HEK293 (cell line): Measurements from ENCODE around the gene WDR47.

Experiments used
- KLF16 ChIP-seq: fragments of 450-650 bp; formaldehyde crosslinking; IDR thresholded peaks from 2 replicates; pipeline ENCODE4 v1.5.1; 2017; ENCODE audit warnings: missing biosample characterization, missing genetic modification characterization
- SCRT1 ChIP-seq: fragments of 450-650 bp; formaldehyde crosslinking; IDR thresholded peaks from 2 replicates; pipeline ENCODE4 v1.5.1; 2016; ENCODE audit warnings: missing biosample characterization, missing genetic modification characterization, borderline replicate concordance
- SP3 ChIP-seq: fragments of 450-650 bp; formaldehyde crosslinking; IDR thresholded peaks from 2 replicates; pipeline ENCODE4 v1.5.1; 2016; ENCODE audit warnings: missing biosample characterization, missing genetic modification characterization
- WT1 ChIP-seq: fragments of 450-650 bp; formaldehyde crosslinking; IDR thresholded peaks from 2 replicates; pipeline ENCODE4 v1.5.1; 2016; ENCODE audit warnings: missing biosample characterization, missing genetic modification characterization
- YY2 ChIP-seq: fragments of 450-650 bp; formaldehyde crosslinking; IDR thresholded peaks from 2 replicates; pipeline ENCODE4 v1.5.1; 2016; ENCODE audit warnings: missing biosample characterization, missing genetic modification characterization
- ZBTB20 ChIP-seq: fragments of 450-650 bp; formaldehyde crosslinking; IDR thresholded peaks from 2 replicates; pipeline ENCODE4 v1.5.1; 2016; ENCODE audit warnings: missing biosample characterization, missing genetic modification characterization
- ZFP37 ChIP-seq: fragments of 450-650 bp; formaldehyde crosslinking; IDR thresholded peaks from 2 replicates; pipeline ENCODE4 v1.5.1; 2016; ENCODE audit warnings: missing biosample characterization, missing genetic modification characterization
- ZFP69B ChIP-seq: fragments of 450-650 bp; formaldehyde crosslinking; IDR thresholded peaks from 2 replicates; pipeline ENCODE4 v1.5.1; 2016; ENCODE audit warnings: missing biosample characterization, missing genetic modification characterization
- ZNF140 ChIP-seq: fragments of 450-650 bp; formaldehyde crosslinking; IDR thresholded peaks from 2 replicates; pipeline ENCODE4 v1.5.1; 2016; ENCODE audit warnings: missing biosample characterization, missing genetic modification characterization
- ZNF202 ChIP-seq: fragments of 450-650 bp; formaldehyde crosslinking; IDR thresholded peaks from 2 replicates; pipeline ENCODE4 v1.5.1; 2016; ENCODE audit warnings: missing biosample characterization, missing genetic modification characterization, borderline replicate concordance
- ZNF211 ChIP-seq: fragments of 450-650 bp; formaldehyde crosslinking; IDR thresholded peaks from 2 replicates; pipeline ENCODE4 v1.5.1; 2016; ENCODE audit warnings: low read depth, missing biosample characterization, missing genetic modification characterization
- ZNF324 ChIP-seq: fragments of 450-650 bp; formaldehyde crosslinking; IDR thresholded peaks from 2 replicates; pipeline ENCODE4 v1.5.1; 2016; ENCODE audit warnings: missing biosample characterization, missing genetic modification characterization
- ZNF341 ChIP-seq: fragments of 450-650 bp; formaldehyde crosslinking; IDR thresholded peaks from 2 replicates; pipeline ENCODE4; 2016; ENCODE audit warnings: low read depth, missing biosample characterization, missing genetic modification characterization
- ZNF366 ChIP-seq: fragments of 450-650 bp; formaldehyde crosslinking; conservative IDR thresholded peaks from 2 replicates; pipeline ENCODE4 v1.5.1; 2016; ENCODE audit warnings: missing biosample characterization, missing genetic modification characterization
- ZNF514 ChIP-seq: fragments of 450-650 bp; formaldehyde crosslinking; IDR thresholded peaks from 2 replicates; pipeline ENCODE4 v1.5.1; 2016; ENCODE audit warnings: missing biosample characterization, missing genetic modification characterization
- ZNF624 ChIP-seq: fragments of 450-650 bp; formaldehyde crosslinking; IDR thresholded peaks from 2 replicates; pipeline ENCODE4 v1.5.1; 2017; ENCODE audit warnings: missing biosample characterization, missing genetic modification characterization
- ZNF629 ChIP-seq: fragments of 450-650 bp; formaldehyde crosslinking; IDR thresholded peaks from 2 replicates; pipeline ENCODE4 v1.5.1; 2017; ENCODE audit warnings: missing biosample characterization, missing genetic modification characterization
- ZNF701 ChIP-seq: fragments of 450-650 bp; formaldehyde crosslinking; IDR thresholded peaks from 2 replicates; pipeline ENCODE4 v1.5.1; 2016; ENCODE audit warnings: missing biosample characterization, missing genetic modification characterization
- ZNF76 ChIP-seq: fragments of 450-650 bp; formaldehyde crosslinking; IDR thresholded peaks from 2 replicates; pipeline ENCODE4; 2016; ENCODE audit warnings: low read depth, missing biosample characterization, missing genetic modification characterization, borderline replicate concordance
- ZXDB ChIP-seq: fragments of 450-650 bp; formaldehyde crosslinking; IDR thresholded peaks from 2 replicates; pipeline ENCODE4 v1.5.1; 2016; ENCODE audit warnings: missing biosample characterization, missing genetic modification characterization
- TF ChIP-seq, protein P1 (sequence below): fragments of 450-650 bp; formaldehyde crosslinking; IDR thresholded peaks from 2 replicates; pipeline ENCODE4 v1.5.1; 2017; ENCODE audit warnings: missing biosample characterization, missing genetic modification characterization
- TF ChIP-seq, protein P2 (sequence below): fragments of 450-650 bp; formaldehyde crosslinking; IDR thresholded peaks from 2 replicates; pipeline ENCODE4 v1.5.1; 2016; ENCODE audit warnings: missing biosample characterization, missing genetic modification characterization, borderline replicate concordance
- TF ChIP-seq, protein P3 (sequence below): fragments of 450-650 bp; formaldehyde crosslinking; IDR thresholded peaks from 2 replicates; pipeline ENCODE4 v1.5.1; 2017; ENCODE audit warnings: missing biosample characterization, missing genetic modification characterization
- TF ChIP-seq, protein P4 (sequence below): fragments of 450-650 bp; formaldehyde crosslinking; conservative IDR thresholded peaks from 2 replicates; pipeline ENCODE4 v1.5.1; 2016; ENCODE audit warnings: low read depth, missing biosample characterization, missing genetic modification characterization
- TF ChIP-seq, protein P5 (sequence below): fragments of 450-650 bp; formaldehyde crosslinking; IDR thresholded peaks from 2 replicates; pipeline ENCODE4 v1.5.1; 2016; ENCODE audit warnings: missing biosample characterization, missing genetic modification characterization
- TF ChIP-seq, protein P6 (sequence below): fragments of 450-650 bp; formaldehyde crosslinking; IDR thresholded peaks from 2 replicates; pipeline ENCODE4 v1.5.1; 2016; ENCODE audit warnings: missing biosample characterization, missing genetic modification characterization

WDR47 gene

DNA sequence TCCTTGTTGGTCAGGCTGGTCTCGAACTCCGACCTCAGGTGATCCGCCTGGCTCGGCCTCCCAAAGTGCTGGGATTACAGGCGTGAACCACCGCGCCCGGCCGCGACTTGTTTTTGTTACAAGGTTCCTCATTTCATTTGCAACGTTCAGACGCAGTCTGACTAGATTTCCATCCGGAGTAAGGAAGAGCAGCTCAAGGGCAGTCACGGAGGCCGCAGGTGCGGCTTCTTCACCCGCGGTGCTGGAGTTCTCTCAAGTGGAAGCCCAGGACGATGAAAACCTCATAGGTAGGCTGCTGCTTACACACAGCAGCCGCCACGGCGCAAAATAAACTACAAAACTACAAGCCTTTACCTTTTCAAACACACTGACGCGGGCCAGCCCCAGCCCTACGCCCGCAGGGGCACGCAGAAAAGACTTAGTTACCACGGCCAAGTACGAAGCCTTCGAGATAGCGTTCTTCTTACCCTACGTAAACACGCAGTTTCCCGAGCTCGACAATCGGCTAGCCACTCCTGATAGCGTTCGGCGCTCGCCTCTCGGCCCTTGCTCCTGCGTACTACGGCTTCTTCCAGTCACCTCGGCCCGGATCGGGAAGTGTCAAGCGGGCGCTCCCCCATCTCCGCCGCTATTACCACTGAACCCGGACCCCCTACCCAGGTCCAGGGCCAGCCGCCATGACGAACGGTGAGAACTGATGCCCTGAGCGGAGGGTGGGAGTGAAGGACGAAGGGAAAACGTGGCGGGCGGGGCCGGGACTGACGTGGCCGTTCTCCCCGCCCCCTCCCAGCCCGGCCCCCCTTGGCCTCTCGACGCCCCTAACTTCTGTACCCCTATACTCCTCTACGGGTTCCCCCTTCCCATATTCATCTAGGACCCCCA, 48.5 kb upstream of the WDR47 start, which contains the start of gene TMEM167B (continued):
- TF ChIP-seq, protein P1, sequence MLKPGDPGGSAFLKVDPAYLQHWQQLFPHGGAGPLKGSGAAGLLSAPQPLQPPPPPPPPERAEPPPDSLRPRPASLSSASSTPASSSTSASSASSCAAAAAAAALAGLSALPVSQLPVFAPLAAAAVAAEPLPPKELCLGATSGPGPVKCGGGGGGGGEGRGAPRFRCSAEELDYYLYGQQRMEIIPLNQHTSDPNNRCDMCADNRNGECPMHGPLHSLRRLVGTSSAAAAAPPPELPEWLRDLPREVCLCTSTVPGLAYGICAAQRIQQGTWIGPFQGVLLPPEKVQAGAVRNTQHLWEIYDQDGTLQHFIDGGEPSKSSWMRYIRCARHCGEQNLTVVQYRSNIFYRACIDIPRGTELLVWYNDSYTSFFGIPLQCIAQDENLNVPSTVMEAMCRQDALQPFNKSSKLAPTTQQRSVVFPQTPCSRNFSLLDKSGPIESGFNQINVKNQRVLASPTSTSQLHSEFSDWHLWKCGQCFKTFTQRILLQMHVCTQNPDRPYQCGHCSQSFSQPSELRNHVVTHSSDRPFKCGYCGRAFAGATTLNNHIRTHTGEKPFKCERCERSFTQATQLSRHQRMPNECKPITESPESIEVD, result no peak
- peak; percentile 92 for TF ChIP-seq ZNF76 (tag by site-specific recombination)
- peak; percentile 88 for TF ChIP-seq ZNF341 (tag by site-specific recombination)
- TF ChIP-seq ZNF514 (tag by site-specific recombination), result no peak
- no peak for TF ChIP-seq ZNF202 (tag by site-specific recombination)
- peak; percentile 95 for TF ChIP-seq ZNF324
- TF ChIP-seq, protein P2, sequence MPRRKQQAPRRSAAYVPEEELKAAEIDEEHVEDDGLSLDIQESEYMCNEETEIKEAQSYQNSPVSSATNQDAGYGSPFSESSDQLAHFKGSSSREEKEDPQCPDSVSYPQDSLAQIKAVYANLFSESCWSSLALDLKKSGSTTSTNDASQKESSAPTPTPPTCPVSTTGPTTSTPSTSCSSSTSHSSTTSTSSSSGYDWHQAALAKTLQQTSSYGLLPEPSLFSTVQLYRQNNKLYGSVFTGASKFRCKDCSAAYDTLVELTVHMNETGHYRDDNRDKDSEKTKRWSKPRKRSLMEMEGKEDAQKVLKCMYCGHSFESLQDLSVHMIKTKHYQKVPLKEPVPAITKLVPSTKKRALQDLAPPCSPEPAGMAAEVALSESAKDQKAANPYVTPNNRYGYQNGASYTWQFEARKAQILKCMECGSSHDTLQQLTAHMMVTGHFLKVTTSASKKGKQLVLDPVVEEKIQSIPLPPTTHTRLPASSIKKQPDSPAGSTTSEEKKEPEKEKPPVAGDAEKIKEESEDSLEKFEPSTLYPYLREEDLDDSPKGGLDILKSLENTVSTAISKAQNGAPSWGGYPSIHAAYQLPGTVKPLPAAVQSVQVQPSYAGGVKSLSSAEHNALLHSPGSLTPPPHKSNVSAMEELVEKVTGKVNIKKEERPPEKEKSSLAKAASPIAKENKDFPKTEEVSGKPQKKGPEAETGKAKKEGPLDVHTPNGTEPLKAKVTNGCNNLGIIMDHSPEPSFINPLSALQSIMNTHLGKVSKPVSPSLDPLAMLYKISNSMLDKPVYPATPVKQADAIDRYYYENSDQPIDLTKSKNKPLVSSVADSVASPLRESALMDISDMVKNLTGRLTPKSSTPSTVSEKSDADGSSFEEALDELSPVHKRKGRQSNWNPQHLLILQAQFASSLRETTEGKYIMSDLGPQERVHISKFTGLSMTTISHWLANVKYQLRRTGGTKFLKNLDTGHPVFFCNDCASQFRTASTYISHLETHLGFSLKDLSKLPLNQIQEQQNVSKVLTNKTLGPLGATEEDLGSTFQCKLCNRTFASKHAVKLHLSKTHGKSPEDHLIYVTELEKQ (tag by site-specific recombination), result no peak
- no peak for TF ChIP-seq ZNF624 (tag by site-specific recombination)
- TF ChIP-seq YY2 (tag by site-specific recombination), result peak; percentile 71
- TF ChIP-seq ZFP69B (tag by site-specific recombination), result peak; percentile 71
- TF ChIP-seq SP3 (tag by site-specific recombination), result peak; percentile 90
- TF ChIP-seq ZNF140, result no peak
- TF ChIP-seq ZXDB (tag by site-specific recombination), result peak; percentile 97
- TF ChIP-seq, protein P3, sequence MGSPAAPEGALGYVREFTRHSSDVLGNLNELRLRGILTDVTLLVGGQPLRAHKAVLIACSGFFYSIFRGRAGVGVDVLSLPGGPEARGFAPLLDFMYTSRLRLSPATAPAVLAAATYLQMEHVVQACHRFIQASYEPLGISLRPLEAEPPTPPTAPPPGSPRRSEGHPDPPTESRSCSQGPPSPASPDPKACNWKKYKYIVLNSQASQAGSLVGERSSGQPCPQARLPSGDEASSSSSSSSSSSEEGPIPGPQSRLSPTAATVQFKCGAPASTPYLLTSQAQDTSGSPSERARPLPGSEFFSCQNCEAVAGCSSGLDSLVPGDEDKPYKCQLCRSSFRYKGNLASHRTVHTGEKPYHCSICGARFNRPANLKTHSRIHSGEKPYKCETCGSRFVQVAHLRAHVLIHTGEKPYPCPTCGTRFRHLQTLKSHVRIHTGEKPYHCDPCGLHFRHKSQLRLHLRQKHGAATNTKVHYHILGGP (tag by site-specific recombination), result peak; percentile 35; the same call in 1 of the 2 replicates
- no peak for TF ChIP-seq SCRT1
- TF ChIP-seq, protein P4, sequence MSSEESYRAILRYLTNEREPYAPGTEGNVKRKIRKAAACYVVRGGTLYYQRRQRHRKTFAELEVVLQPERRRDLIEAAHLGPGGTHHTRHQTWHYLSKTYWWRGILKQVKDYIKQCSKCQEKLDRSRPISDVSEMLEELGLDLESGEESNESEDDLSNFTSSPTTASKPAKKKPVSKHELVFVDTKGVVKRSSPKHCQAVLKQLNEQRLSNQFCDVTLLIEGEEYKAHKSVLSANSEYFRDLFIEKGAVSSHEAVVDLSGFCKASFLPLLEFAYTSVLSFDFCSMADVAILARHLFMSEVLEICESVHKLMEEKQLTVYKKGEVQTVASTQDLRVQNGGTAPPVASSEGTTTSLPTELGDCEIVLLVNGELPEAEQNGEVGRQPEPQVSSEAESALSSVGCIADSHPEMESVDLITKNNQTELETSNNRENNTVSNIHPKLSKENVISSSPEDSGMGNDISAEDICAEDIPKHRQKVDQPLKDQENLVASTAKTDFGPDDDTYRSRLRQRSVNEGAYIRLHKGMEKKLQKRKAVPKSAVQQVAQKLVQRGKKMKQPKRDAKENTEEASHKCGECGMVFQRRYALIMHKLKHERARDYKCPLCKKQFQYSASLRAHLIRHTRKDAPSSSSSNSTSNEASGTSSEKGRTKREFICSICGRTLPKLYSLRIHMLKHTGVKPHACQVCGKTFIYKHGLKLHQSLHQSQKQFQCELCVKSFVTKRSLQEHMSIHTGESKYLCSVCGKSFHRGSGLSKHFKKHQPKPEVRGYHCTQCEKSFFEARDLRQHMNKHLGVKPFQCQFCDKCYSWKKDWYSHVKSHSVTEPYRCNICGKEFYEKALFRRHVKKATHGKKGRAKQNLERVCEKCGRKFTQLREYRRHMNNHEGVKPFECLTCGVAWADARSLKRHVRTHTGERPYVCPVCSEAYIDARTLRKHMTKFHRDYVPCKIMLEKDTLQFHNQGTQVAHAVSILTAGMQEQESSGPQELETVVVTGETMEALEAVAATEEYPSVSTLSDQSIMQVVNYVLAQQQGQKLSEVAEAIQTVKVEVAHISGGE (tag by site-specific recombination), result peak; percentile 69; the same call in 1 of the 2 replicates
- peak; percentile 89 for TF ChIP-seq ZNF366 (tag by site-specific recombination)
- TF ChIP-seq, protein P5, sequence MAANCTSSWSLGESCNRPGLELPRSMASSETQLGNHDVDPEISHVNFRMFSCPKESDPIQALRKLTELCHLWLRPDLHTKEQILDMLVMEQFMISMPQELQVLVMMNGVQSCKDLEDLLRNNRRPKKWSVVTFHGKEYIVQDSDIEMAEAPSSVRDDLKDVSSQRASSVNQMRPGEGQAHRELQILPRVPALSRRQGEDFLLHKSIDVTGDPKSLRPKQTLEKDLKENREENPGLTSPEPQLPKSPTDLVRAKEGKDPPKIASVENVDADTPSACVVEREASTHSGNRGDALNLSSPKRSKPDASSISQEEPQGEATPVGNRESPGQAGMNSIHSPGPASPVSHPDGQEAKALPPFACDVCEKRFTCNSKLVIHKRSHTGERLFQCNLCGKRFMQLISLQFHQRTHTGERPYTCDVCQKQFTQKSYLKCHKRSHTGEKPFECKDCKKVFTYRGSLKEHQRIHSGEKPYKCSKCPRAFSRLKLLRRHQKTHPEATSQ (tag by site-specific recombination), result no peak; the same call in 1 of the 2 replicates
- peak; percentile 29; the same call in 1 of the 2 replicates for TF ChIP-seq WT1 (tag by site-specific recombination)
- peak; percentile 95 for TF ChIP-seq ZFP37
- no peak for TF ChIP-seq ZNF701 (tag by site-specific recombination)
- no peak for TF ChIP-seq ZNF211 (tag by site-specific recombination)
- TF ChIP-seq ZBTB20 (tag by site-specific recombination), result peak; percentile 67; the same call in 1 of the 2 replicates
- TF ChIP-seq KLF16, result peak; percentile 97
- TF ChIP-seq, protein P6, sequence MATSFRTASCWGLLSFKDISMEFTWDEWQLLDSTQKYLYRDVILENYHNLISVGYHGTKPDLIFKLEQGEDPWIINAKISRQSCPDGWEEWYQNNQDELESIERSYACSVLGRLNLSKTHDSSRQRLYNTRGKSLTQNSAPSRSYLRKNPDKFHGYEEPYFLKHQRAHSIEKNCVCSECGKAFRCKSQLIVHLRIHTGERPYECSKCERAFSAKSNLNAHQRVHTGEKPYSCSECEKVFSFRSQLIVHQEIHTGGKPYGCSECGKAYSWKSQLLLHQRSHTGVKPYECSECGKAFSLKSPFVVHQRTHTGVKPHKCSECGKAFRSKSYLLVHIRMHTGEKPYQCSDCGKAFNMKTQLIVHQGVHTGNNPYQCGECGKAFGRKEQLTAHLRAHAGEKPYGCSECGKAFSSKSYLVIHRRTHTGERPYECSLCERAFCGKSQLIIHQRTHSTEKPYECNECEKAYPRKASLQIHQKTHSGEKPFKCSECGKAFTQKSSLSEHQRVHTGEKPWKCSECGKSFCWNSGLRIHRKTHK (tag by site-specific recombination), result no peak
- peak; percentile 92 for TF ChIP-seq ZNF629 (tag by site-specific recombination)
